Measurements from ENCODE around the gene RHEX.

Gene RHEX

DNA sequence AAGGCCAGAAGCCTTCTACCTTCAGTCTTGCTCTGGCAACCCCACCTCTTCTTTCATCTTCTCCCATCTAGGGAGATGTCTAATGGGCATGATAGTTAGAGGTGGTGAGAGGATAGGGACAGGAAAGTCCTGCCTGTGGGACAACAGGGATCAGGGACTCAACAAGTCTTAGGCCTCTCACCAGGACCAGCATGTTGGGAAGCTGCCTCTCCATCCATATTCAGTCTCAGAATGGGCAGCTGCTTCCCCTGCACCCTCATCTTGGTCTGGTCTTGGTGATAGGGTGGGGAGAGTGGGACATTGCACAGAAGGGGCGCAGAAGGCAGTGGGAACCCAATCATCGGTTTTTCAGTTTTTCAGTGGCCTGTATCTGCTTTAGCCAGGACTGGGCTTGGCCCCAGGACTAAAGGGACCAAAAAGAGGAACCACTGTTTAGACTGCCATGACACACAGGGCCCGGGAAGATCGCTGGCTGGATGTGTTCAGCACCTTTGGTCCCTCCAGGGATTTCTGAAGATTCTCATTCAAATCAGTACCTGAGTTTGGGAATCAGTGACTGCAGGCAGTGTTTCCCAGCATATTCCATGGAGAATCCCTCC, 12.7 kb downstream of the RHEX start:
- no peak for TF ChIP-seq EZH2phosphoT487 (IDR thresholded peaks at IDR 0.05; ENCODE audit: low read depth)
- TF ChIP-seq, protein P1, sequence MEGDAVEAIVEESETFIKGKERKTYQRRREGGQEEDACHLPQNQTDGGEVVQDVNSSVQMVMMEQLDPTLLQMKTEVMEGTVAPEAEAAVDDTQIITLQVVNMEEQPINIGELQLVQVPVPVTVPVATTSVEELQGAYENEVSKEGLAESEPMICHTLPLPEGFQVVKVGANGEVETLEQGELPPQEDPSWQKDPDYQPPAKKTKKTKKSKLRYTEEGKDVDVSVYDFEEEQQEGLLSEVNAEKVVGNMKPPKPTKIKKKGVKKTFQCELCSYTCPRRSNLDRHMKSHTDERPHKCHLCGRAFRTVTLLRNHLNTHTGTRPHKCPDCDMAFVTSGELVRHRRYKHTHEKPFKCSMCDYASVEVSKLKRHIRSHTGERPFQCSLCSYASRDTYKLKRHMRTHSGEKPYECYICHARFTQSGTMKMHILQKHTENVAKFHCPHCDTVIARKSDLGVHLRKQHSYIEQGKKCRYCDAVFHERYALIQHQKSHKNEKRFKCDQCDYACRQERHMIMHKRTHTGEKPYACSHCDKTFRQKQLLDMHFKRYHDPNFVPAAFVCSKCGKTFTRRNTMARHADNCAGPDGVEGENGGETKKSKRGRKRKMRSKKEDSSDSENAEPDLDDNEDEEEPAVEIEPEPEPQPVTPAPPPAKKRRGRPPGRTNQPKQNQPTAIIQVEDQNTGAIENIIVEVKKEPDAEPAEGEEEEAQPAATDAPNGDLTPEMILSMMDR (IDR thresholded peaks at IDR 0.05; ENCODE audit: low read depth, low read length) = no peak

DNA sequence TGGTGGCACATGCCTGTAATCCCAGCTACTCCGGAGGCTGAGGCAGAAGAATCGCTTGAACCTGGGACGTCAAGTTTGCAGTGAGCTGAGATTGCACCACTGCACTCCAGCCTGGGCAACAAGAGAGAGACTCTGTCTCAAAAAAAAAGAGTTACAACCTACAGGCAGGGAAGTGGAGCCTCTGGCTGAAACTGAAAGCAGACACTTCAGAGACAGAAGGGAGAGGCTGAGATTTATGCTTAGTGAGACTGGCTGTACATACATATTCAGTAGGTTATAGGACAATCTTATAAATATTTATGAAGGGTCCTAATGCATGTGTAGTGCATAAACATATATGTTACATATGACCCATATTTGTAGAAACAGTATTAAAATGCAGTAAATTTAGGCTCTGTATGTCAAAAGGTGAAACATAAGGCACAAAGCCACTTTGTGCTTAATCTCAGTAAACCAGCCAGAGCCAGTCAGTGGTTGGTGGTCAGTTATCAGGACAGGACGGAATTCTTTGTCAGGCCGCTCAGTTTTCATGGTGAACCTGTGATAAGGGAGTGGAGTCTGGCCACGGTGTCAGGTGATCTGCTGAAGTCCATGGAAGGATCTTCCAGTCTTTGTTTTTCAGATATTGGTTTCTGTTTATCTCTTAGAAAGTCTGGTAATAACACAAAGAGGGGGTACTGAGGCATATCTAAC, 13.7 kb downstream of the RHEX start:
- TF ChIP-seq, protein P1 (IDR thresholded peaks at IDR 0.05; ENCODE audit: low read depth, low read length) = no peak
- TF ChIP-seq EZH2phosphoT487 (IDR thresholded peaks at IDR 0.05; ENCODE audit: low read depth) = no peak
- H3K79me2 ChIP-seq (ENCODE audit: low read length) = peaks cover 72% of the 10 kb centered on the region
- no peaks in the 10 kb centered on the region for H3K27me3 ChIP-seq (ENCODE audit: low read depth, low read length)
- H3K4me1 ChIP-seq (ENCODE audit: low read length) = peaks cover 78% of the 10 kb centered on the region
- peak overlapping the region; percentile 44 for H3K4me3 ChIP-seq (ENCODE audit: low read length)
- peak overlapping the region; percentile 64 for H3K4me2 ChIP-seq (ENCODE audit: low read length)
- no peaks in the 10 kb centered on the region for H3K9me3 ChIP-seq (ENCODE audit: insufficient read depth, low read length)
- H3K9ac ChIP-seq (ENCODE audit: low read length) = peak overlapping the region; percentile 80
- H3K36me3 ChIP-seq (replicated peaks; ENCODE audit: low read depth, low read length) = peaks cover 59% of the 10 kb centered on the region
- H4K20me1 ChIP-seq (ENCODE audit: insufficient read depth, low read length) = peaks cover 40% of the 10 kb centered on the region
- no peak overlapping the region for H2AFZ ChIP-seq (ENCODE audit: low read depth, low read length)
- peak overlapping the region; percentile 98 for H3K27ac ChIP-seq (ENCODE audit: low read length)

More for the DNA sequence above, 12.7 kb downstream of the RHEX start:
- no peaks in the 10 kb centered on the region for H3K9me3 ChIP-seq (ENCODE audit: insufficient read depth, low read length)
- peaks cover 67% of the 10 kb centered on the region for H3K36me3 ChIP-seq (replicated peaks; ENCODE audit: low read depth, low read length)
- H3K79me2 ChIP-seq (ENCODE audit: low read length) = peaks cover 81% of the 10 kb centered on the region
- peaks cover 49% of the 10 kb centered on the region for H4K20me1 ChIP-seq (ENCODE audit: insufficient read depth, low read length)
- no peaks in the 10 kb centered on the region for H3K27me3 ChIP-seq (ENCODE audit: low read depth, low read length)
- H3K4me2 ChIP-seq (ENCODE audit: low read length) = peak overlapping the region; percentile 64
- H3K27ac ChIP-seq (ENCODE audit: low read length) = peak overlapping the region; percentile 98
- peaks cover 82% of the 10 kb centered on the region for H3K4me1 ChIP-seq (ENCODE audit: low read length)
- H3K9ac ChIP-seq (ENCODE audit: low read length) = peak overlapping the region; percentile 80
- H3K4me3 ChIP-seq (ENCODE audit: low read length) = peak overlapping the region; percentile 2; the same call in 1 of the 2 replicates
- no peak overlapping the region for H2AFZ ChIP-seq (ENCODE audit: low read depth, low read length)

DNA sequence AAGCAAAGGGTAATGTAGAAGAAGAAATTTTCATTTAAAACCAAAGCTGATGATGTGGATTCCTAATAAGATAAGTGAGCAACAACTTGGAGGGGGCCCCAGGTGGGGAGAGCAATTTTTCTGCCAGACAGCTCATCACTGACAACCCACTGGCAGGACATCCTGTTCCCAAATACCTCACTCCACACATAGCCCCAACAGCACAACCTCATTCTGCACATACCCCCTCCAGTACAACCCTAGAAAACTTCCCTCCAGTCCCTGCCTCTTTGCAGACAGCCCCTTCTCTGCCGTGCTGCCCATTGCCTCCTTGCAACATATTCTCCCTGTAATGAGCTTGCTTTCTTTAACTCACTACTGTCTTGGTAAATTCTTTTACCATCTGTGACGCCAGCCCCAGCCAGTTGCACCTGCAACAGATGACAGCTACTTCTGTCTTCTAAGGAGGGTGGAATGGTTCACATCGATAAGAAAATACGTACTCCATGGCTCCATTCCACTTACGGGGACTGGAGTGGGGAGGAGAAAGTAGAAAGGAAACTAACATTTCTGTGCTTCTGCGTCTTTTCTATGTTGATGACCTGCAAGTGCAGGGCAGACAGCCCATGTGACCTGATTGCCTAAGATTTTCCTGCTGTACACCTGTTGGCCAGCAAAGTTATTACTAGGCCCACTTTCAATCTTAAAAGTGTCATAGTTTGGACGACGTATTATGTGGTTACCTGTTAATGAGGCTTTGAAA, 14.7 kb downstream of the RHEX start:
- H3K4me2 ChIP-seq (ENCODE audit: low read length) = peak overlapping the region; percentile 64
- peaks cover 54% of the 10 kb centered on the region for H3K36me3 ChIP-seq (replicated peaks; ENCODE audit: low read depth, low read length)
- H3K4me3 ChIP-seq (ENCODE audit: low read length) = peak overlapping the region; percentile 44
- H3K27me3 ChIP-seq (ENCODE audit: low read depth, low read length) = no peaks in the 10 kb centered on the region
- peak overlapping the region; percentile 98 for H3K27ac ChIP-seq (ENCODE audit: low read length)
- H3K79me2 ChIP-seq (ENCODE audit: low read length) = peaks cover 62% of the 10 kb centered on the region
- peak overlapping the region; percentile 80 for H3K9ac ChIP-seq (ENCODE audit: low read length)
- no peak for TF ChIP-seq EZH2phosphoT487 (IDR thresholded peaks at IDR 0.05; ENCODE audit: low read depth)
- TF ChIP-seq, protein P1 (IDR thresholded peaks at IDR 0.05; ENCODE audit: low read depth, low read length) = no peak
- H2AFZ ChIP-seq (ENCODE audit: low read depth, low read length) = no peak overlapping the region
- H3K4me1 ChIP-seq (ENCODE audit: low read length) = peaks cover 73% of the 10 kb centered on the region
- no peaks in the 10 kb centered on the region for H3K9me3 ChIP-seq (ENCODE audit: insufficient read depth, low read length)
- H4K20me1 ChIP-seq (ENCODE audit: insufficient read depth, low read length) = peaks cover 33% of the 10 kb centered on the region

DNA sequence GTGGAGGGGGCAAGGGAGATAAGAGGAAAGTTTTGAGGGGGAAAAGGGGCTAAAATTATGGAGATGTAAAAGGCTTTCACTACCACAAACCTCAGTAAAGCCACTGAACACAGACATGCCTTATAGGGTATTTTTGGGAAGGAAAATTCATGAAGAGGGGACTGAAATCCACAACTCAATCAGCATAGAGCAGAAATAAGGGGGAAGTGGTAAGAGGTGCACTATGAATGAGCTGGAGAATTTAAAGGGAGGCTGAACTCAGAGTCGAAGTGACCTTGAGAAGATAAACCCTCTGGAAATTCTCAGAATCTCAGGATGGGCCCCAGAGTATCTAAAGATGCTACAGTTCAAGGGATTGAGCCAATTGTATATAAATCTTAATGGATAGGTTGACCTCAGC, 15.3 kb downstream of the RHEX start:
- Histone ChIP-seq H2AFZ (ENCODE audit: low read depth, low read length) (no peak overlapping the region), H3K27ac (ENCODE audit: low read length) (peak overlapping the region; percentile 98), H3K4me3 (ENCODE audit: low read length) (no peak overlapping the region), H3K9ac (ENCODE audit: low read length) (peak overlapping the region; percentile 80), H3K4me2 (ENCODE audit: low read length) (peak overlapping the region; percentile 64), H3K9me3 (ENCODE audit: insufficient read depth, low read length) (no peaks in the 10 kb centered on the region), H3K79me2 (ENCODE audit: low read length) (peaks cover 55% of the 10 kb centered on the region), H3K27me3 (ENCODE audit: low read depth, low read length) (no peaks in the 10 kb centered on the region), H3K4me1 (ENCODE audit: low read length) (peaks cover 66% of the 10 kb centered on the region), H3K36me3 (replicated peaks; ENCODE audit: low read depth, low read length) (peaks cover 48% of the 10 kb centered on the region), H4K20me1 (ENCODE audit: insufficient read depth, low read length) (peaks cover 31% of the 10 kb centered on the region)
- TF ChIP-seq EZH2phosphoT487 (IDR thresholded peaks at IDR 0.05; ENCODE audit: low read depth) = no peak

Data from OCI-LY3 (cell line).